Hematopoietic multipotent progenitor cell treated with erythropoietin and hydrocortisone succinate and interleukin-3 and kit ligand, for 17 days (in vitro differentiated cells): Measurements from ENCODE around the gene NKX2-4.
A peak's percentile ranks its signal among the peaks of the same experiment; 100 is the strongest.

ENCODE experiments used
- DNase-seq: peaks from one replicate; pipeline ENCODE4 v3.0.0-alpha.2; 2015; ENCODE audit warnings: low spot score

The NKX2-4 gene

GRCh38 chr20:21358737-21359136, 38.6 kb downstream of the NKX2-4 start:
- no peak for DNase-seq

- no peak for DNase-seq
Measured at GRCh38 chr20:21357844-21358243, 39.5 kb downstream of the NKX2-4 start.

GRCh38 chr20:21356386-21356785, 40.9 kb downstream of the NKX2-4 start:
- DNase-seq = no peak

- no peak for DNase-seq
Measured at GRCh38 chr20:21355981-21356380, 41.3 kb downstream of the NKX2-4 start.

- DNase-seq = no peak
Measured at GRCh38 chr20:21353236-21353635, 44.1 kb downstream of the NKX2-4 start.

- DNase-seq = peak; percentile 23
Measured at GRCh38 chr20:21352703-21353102, 44.6 kb downstream of the NKX2-4 start.
